ENCODE data around the gene SLC9A9.
A peak's percentile ranks its signal among the peaks of the same experiment; 100 is the strongest.

SLC9A9 gene

DNA sequence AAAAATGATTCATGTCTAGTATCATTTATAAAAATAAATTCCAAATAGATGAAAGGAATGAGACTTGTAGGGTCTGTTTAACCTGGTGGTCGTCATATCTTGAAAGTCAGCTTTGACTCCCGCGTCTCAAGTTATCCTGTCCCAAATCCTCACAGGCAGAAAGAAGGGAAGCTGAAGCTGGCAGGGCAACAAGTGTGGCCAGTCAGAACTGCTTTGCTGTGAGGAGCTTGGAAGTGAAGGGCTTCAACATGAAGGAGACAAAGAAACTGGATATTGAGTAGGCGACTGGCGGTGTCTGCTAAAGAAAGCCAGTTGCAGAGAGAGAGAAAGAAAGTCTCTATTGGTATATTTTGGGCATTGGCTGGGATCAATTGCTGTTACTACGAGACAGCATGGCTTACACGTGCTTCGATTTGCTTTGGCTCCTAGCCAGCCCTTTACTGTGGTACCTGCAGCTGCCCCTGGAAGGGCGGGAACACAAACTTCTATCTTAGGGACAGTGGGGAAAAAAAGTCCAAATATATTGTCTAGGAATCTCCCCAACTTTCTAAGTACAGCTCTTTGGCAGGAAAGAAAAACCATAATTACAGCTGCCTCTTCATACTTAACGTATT, 621.5 kb downstream of the SLC9A9 start:
- no peak overlapping the region for H3K4me2 ChIP-seq (ENCODE audit: insufficient read depth, low read length)
- H4K20me1 ChIP-seq (ENCODE audit: insufficient read depth, low read length): no peaks in the 10 kb centered on the region
- H3K27me3 ChIP-seq (ENCODE audit: insufficient read depth, low read length, poor library complexity): no peaks in the 10 kb centered on the region
- ATAC-seq (ENCODE audit: insufficient read depth, low read depth): no peak
- no peak for TF ChIP-seq EZH2 (IDR thresholded peaks at IDR 0.05; ENCODE audit: borderline replicate concordance, low read depth, low read length, severe bottlenecking)
- TF ChIP-seq, protein P1, sequence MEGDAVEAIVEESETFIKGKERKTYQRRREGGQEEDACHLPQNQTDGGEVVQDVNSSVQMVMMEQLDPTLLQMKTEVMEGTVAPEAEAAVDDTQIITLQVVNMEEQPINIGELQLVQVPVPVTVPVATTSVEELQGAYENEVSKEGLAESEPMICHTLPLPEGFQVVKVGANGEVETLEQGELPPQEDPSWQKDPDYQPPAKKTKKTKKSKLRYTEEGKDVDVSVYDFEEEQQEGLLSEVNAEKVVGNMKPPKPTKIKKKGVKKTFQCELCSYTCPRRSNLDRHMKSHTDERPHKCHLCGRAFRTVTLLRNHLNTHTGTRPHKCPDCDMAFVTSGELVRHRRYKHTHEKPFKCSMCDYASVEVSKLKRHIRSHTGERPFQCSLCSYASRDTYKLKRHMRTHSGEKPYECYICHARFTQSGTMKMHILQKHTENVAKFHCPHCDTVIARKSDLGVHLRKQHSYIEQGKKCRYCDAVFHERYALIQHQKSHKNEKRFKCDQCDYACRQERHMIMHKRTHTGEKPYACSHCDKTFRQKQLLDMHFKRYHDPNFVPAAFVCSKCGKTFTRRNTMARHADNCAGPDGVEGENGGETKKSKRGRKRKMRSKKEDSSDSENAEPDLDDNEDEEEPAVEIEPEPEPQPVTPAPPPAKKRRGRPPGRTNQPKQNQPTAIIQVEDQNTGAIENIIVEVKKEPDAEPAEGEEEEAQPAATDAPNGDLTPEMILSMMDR (IDR thresholded peaks at IDR 0.05; ENCODE audit: borderline replicate concordance, extremely low read depth, low read length, poor library complexity, severe bottlenecking): no peak
- H2AFZ ChIP-seq (ENCODE audit: low read depth, low read length): 0 out of 2 replicates have a peak overlapping the region, but pooled peaks have one; percentile 28
- H3K79me2 ChIP-seq (ENCODE audit: insufficient read depth, low read length): no peaks in the 10 kb centered on the region
- no peaks in the 10 kb centered on the region for H3K9me3 ChIP-seq (ENCODE audit: insufficient read depth, low read length, severe bottlenecking)
- no peak overlapping the region; the same call in 1 of the 2 replicates for H3K27ac ChIP-seq (ENCODE audit: low read length)
- no peak overlapping the region for H3K4me3 ChIP-seq (ENCODE audit: low read depth in 1 of 2, low read length in 2 of 2)
- peaks cover 7% of the 10 kb centered on the region; the same call in 1 of the 2 replicates for H3K4me1 ChIP-seq (ENCODE audit: insufficient read depth, low read length)
- no peak for DNase-seq
- no peaks in the 10 kb centered on the region for H3K36me3 ChIP-seq (ENCODE audit: insufficient read depth, low read length)
- no peak overlapping the region for H3K9ac ChIP-seq (ENCODE audit: low read depth, low read length)

DNA sequence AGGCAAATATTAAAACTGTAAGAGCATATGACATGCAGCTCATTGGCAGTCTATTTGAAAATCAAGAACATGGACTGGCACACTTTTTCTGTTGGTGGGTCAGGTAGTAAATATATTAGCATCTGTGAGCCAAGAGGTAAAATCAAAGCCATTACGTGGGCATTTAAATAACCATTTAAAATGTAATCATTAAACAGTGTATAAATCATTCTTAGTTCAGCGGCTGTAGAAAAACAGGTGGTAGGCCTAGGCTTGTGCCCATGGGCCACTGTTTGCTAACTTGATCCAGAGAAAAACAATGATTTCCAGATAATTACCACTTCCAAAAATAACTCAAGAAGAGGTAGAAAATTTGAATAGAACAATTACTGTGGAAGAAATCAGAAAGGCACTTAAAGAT, 623.6 kb downstream of the SLC9A9 start:
- Histone ChIP-seq H3K27me3 (ENCODE audit: insufficient read depth, low read length, poor library complexity) (no peaks in the 10 kb centered on the region), H3K4me3 (ENCODE audit: low read depth in 1 of 2, low read length in 2 of 2) (no peak overlapping the region), H3K27ac (ENCODE audit: low read length) (no peak overlapping the region), H4K20me1 (ENCODE audit: insufficient read depth, low read length) (no peaks in the 10 kb centered on the region), H3K36me3 (ENCODE audit: insufficient read depth, low read length) (no peaks in the 10 kb centered on the region), H3K79me2 (ENCODE audit: insufficient read depth, low read length) (no peaks in the 10 kb centered on the region), H3K4me2 (ENCODE audit: insufficient read depth, low read length) (no peak overlapping the region), H3K9ac (ENCODE audit: low read depth, low read length) (no peak overlapping the region), H3K4me1 (ENCODE audit: insufficient read depth, low read length) (peaks cover 22% of the 10 kb centered on the region), H2AFZ (ENCODE audit: low read depth, low read length) (no peak overlapping the region), H3K9me3 (ENCODE audit: insufficient read depth, low read length, severe bottlenecking) (no peaks in the 10 kb centered on the region)
- ATAC-seq (ENCODE audit: insufficient read depth, low read depth) (no peak), DNase-seq (no peak)
- TF ChIP-seq EZH2 (IDR thresholded peaks at IDR 0.05; ENCODE audit: borderline replicate concordance, low read depth, low read length, severe bottlenecking): no peak
- TF ChIP-seq, protein P1 (IDR thresholded peaks at IDR 0.05; ENCODE audit: borderline replicate concordance, extremely low read depth, low read length, poor library complexity, severe bottlenecking): no peak

DNA sequence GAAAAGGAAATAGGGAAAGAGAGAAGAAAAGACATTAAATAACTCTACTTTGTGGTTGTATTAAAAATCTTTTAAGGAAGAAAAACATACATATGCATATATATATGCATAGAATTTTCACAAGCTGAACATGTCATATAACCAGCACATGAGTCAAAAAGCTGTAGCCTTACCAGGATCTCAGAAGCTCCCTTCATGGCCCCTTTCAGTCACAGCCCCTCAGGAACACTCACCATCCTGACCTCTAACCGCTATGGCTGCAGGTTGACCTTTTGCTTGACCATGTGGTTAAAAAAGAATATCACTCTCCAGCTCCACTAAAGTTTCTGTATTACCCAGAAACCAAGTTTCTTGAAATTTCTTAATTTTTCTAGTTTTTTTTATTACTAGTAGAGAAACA, 625.3 kb downstream of the SLC9A9 start:
- ATAC-seq (ENCODE audit: insufficient read depth, low read depth) (no peak), DNase-seq (no peak)
- H3K27ac ChIP-seq (ENCODE audit: low read length): no peak overlapping the region
- H3K9ac ChIP-seq (ENCODE audit: low read depth, low read length): no peak overlapping the region
- H3K9me3 ChIP-seq (ENCODE audit: insufficient read depth, low read length, severe bottlenecking): no peaks in the 10 kb centered on the region
- no peaks in the 10 kb centered on the region for H3K36me3 ChIP-seq (ENCODE audit: insufficient read depth, low read length)
- H3K4me2 ChIP-seq (ENCODE audit: insufficient read depth, low read length): no peak overlapping the region
- H3K79me2 ChIP-seq (ENCODE audit: insufficient read depth, low read length): no peaks in the 10 kb centered on the region
- H3K4me3 ChIP-seq (ENCODE audit: low read depth in 1 of 2, low read length in 2 of 2): no peak overlapping the region
- H3K27me3 ChIP-seq (ENCODE audit: insufficient read depth, low read length, poor library complexity): no peaks in the 10 kb centered on the region
- peaks cover 35% of the 10 kb centered on the region for H3K4me1 ChIP-seq (ENCODE audit: insufficient read depth, low read length)
- TF ChIP-seq, protein P1 (IDR thresholded peaks at IDR 0.05; ENCODE audit: borderline replicate concordance, extremely low read depth, low read length, poor library complexity, severe bottlenecking): no peak
- TF ChIP-seq EZH2 (IDR thresholded peaks at IDR 0.05; ENCODE audit: borderline replicate concordance, low read depth, low read length, severe bottlenecking): no peak
- no peak overlapping the region for H2AFZ ChIP-seq (ENCODE audit: low read depth, low read length)
- H4K20me1 ChIP-seq (ENCODE audit: insufficient read depth, low read length): no peaks in the 10 kb centered on the region

Measured in DND-41 (cell line).